Non-pigmented ciliary epithelial cell (primary cell): ENCODE data around the gene MCU.

Experiments used
- DNase-seq: peaks from one replicate; pipeline ENCODE4 v3.0.0-alpha.2; 2010; ENCODE audit warnings: low read depth

Gene MCU

DNA sequence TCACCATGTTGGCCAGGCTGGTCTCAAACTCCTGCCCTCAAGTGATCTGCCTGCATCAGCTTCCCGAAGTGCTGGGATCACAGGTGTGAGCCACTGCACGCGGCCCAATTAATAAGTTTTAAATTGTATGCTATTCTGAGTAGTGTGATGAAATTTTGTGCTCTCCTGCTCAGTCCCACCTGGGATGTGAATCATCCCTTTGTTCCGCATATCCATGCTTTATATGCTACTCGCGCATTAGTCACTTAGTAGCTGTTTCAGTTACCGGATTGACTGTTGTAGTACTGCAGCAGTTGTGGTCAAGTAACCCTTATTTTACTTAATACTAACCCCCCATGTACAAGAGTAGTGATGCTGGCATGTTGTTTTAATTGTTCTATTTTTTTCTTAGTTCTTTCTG, 154.3 kb downstream of the MCU start:
- DNase-seq, result peak; percentile 62

GRCh38 chr10:72847681-72848080, 155.7 kb downstream of the MCU start:
- no peak for DNase-seq

DNA sequence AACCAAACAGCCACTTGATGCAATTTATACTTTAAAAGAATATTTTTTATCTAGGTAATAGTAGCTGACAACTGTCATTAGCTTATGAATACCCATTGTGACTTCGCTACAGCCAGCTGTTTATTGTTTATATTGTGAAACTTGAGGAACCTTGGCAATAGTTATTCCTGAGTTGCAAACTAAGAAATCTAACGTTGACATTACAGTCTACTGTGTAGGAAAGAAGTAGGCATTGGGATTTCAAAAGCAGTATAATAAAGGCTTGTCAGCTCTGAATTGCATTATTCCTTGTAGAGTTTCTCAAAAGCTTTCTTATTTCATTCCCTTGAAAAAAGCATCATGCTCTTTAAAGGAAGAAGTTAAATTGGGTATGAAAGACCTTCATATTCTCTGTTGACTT, 158.9 kb downstream of the MCU start:
- no peak for DNase-seq

GRCh38 chr10:72851509-72851908, 159.6 kb downstream of the MCU start:
- DNase-seq, result no peak

DNA sequence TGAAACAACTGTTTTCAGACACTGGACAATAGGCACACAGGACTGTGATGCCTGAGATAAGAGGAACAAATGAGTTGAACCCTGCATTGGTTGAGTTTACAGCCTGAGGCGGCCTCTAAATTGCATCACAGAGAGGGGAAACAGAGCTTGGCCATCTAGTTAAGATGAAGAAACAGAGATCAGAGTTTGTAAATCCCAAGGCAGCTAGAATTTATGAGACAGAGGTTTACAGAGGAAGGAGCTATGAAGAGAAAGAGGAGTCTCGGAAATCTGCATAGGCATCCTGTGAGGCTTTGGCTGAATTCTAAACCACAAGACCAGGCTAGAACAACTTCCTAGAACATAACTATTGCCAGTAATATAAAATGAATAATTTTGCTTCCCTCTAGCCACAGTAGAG, 160.6 kb downstream of the MCU start:
- DNase-seq, result no peak

DNA sequence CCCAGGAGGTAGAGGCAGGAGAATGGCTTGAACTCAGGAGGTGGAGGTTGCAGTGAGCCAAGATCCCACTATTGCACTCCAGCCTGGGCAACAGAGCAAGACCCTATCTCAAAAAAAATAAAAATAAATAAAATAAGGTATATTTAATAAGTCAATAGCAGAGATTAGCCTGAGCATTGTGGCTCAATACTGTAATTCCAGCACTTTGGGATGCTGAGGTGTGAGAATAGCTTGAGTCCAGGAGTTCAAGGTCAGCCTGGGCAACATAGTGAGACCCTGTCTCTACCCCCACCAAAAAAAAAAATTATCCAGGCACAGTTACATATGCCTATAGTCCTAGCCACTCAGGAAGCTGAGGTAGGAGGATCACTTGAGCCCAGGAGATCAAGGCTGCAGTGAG, 163.2 kb downstream of the MCU start:
- no peak for DNase-seq

- DNase-seq, result no peak
Observed at GRCh38 chr10:72855790-72856189, 163.8 kb downstream of the MCU start.

DNA sequence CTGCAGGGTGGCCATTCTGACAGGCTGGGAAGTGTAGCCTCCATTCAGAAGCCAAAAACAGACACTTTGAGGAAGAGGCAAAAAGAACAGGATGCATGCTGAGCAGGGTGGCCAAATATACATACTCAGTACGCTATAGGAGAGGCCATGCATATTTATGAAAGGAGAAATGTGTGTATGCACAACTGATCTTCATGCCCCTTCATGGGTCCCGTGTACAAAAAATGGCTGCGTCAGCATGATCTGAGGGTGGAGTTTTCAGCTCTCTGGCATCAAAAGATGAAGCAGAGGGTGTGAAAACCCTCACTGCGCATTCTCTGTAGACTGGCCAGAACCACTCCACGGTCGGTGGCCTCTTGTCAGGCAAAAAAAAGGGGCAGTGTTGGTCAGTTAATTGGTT, 166.1 kb downstream of the MCU start:
- DNase-seq, result no peak

GRCh38 chr10:72862957-72863356, 171.0 kb downstream of the MCU start:
- no peak for DNase-seq

- peak; percentile 2 for DNase-seq
Observed at GRCh38 chr10:72875250-72876055, 183.5 kb downstream of the MCU start.

DNA sequence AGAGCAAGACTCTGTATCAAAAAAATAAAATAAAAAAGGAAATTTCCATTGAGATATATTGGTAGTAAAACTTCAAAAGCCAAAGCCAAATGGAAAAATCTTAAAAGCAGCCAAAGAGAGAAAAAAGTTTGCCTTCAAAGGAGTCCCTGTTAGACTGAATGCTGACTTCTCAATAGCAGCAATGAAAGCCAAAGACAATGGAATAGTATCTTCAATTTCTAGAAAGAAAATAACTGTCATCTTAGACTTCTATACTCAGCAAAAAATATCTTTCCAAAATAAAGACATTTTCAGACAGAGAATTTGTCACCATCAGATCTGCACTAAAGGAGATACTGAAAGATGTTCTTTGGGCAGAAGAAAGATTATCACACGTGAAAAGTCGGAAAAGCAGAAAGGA, 187.3 kb downstream of the MCU start:
- no peak for DNase-seq

DNA sequence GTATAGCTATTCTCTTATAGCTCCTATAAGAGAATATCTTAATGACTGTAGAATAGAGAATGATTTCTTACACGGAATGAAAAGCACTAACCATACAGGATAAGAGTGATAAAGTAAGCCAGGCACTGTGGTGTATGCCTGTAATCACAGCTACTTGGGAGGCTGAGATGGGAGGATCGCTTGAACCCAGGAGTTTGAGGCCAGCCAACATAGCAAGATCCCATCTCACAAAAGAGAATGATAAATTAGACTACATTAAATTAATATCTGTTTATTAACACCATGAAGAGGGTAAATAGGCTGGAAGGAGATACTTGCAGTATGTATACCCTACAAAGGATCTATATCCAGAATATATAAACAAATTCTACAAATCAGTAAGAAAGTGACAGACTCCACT, 189.3 kb downstream of the MCU start:
- DNase-seq, result no peak

- DNase-seq, result no peak
Observed at GRCh38 chr10:72883861-72884260, 191.9 kb downstream of the MCU start.

DNA sequence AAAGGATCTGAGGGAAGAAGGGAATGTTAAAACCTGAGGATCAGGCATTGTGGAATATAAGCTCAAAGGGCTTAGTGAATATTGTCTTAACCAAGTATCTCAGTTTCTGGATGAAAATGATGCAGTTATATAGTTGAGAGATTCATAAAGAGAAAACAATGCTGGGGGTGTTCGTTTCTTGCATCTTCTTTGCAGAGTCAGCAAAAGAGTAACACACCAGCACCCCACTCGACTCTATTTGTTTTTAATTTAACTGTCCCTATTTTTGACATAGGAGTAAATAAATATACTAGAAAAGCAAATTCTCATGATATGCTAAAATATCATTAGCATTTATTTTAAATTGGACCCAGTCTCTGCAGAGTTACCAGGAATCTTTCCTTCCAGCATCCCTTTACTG, 194.0 kb downstream of the MCU start:
- DNase-seq, result no peak

DNA sequence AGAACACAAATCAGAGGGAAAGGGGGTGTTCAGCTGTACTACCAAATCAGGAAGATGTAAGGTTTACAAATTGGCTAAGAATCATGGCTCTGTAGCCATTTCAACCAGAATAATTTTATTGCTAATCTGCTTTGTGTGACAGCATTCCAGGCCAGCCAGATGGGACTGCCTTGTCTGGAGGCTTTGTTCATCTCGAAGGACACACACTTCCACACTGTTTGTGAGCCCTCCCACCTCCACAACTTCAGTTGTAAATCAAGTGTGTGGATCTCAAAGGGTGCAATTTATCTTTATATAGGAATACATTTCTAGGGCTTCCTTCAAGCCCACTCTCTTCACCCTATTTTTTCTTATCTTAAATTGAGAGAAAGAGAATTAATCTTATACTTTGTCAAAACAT, 194.7 kb downstream of the MCU start:
- DNase-seq, result no peak

GRCh38 chr10:72887043-72887442, 195.1 kb downstream of the MCU start:
- no peak for DNase-seq

DNA sequence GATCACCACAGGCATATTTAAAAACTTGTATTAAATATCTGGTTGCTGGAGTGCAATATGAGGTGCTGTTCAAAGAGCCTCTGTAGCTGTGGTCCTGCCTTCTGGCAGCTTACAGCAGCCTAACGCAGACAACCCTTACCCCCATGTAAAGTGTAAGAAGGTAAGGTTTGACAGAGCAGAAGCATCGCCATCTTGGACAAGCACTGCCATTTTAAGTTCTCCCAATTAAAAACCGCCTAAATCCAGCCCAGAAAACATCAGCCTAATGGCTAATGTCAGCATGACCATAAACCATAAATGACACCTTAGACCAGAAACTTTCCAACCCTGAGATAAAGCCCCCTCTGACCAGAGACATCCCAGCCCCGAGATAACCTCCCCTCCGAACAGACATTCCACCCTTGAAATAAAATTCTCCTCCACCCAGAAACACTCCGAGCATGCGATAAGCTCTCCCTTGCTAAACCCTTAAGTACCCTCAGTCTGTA, 196.3 kb downstream of the MCU start:
- no peak for DNase-seq

- peak; percentile 15 for DNase-seq
Observed at GRCh38 chr10:72889391-72889831, 197.5 kb downstream of the MCU start.

- no peak for DNase-seq
Observed at GRCh38 chr10:72890086-72890485, 198.1 kb downstream of the MCU start.

DNA sequence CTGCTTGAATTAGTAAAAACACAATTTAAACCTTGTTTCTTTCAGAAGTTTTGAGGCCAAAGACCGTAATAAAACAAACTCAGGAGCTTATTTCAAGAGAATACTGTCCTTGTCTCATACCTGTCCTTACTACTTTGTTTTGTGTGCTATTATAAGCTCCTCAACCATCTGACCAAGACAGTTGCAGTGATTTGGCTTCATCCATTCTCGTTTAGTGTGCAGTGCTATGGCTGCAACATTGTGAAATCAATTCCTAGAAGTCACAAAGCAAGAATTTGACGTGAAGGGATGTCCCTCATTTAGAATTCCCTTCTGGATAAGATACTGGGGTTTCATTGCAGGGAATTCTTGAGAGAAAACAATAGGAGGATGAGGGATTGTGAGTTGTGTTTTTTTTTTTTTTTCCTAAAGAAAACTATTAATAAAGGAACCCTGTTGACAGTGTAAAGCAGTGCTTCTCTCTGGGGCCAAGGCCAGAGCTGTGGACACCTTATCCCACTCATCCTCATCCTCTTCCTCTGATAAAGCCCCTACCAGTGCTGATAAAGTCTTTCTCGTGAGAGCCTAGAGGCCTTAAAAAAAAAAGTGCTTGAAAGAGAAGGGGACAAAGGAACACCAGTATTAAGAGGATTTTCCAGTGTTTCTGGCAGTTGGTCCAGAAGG, 201.3 kb downstream of the MCU start, which contains the start of gene OIT3:
TSS of gene OIT3 (plus strand) at position 604 of the 663 bp plus-strand sequence. CDS start 60 bp downstream, outside the sequence.
- no peak for DNase-seq

DNA sequence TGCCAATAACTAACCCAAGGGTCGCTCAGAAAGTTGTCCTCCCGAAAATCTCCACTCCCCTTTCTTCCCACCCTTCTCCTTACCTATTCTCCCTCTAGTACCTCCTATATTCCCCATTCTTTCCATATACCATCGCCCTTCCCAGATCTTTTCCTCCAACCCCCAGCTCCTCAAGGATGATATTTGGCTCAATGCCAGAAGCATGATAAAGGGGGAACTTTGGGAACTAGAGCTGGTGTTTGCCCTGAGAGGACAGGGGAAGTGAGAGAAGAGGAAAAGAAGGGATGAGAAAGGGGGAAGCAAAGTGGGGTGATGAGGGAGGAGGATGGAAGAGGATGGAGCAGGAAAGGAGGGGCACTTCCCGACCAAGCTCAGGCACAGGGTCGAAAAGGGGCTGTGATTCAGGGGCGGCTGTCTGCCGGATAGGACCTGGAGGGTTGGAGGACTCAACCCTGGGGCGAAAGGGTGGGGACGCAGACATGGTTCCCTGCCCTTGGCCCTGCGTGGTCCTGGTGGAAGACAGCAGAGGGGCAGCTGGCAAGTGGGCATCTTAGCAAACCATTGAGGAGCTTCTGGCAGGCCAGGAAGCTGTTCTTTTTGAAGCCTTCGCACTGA, 203.4 kb downstream of the MCU start:
- DNase-seq, result no peak

- no peak for DNase-seq
Observed at GRCh38 chr10:72898616-72899015, 206.7 kb downstream of the MCU start.

DNA sequence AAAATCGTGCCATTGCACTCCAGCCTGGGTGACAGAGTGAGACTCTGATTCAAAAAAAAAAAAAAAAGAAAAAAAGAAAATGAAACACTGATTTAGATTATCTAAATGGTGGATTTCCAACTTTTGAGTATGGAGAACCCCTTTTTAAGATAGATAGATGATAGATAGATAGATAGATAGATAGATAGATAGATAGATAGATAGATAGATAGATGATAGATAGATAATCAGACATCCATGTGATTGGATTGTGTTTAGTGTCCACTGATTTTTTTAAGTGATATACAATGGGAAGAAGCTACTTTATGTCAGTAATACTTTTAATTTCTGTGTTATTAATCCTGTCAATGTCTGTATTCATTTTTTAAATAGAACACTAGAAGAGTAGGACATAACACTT, 207.6 kb downstream of the MCU start:
- DNase-seq, result no peak
